ENCODE results near the gene MBP. TPM values are rescaled to one million over a fixed set of nuclear protein-coding genes. Genes with fewer than 3 reads are reported as not detected.
A peak's percentile ranks its signal among the peaks of the same experiment; 100 is the strongest.

The MBP gene
- total and polyA plus RNA-seq, 10 of the 15 experiments (the other 5 are each of a cell fraction or from before 2014, with no cell fraction given): 12.2 to 67.8 (median 42.1) TPM

DNA sequence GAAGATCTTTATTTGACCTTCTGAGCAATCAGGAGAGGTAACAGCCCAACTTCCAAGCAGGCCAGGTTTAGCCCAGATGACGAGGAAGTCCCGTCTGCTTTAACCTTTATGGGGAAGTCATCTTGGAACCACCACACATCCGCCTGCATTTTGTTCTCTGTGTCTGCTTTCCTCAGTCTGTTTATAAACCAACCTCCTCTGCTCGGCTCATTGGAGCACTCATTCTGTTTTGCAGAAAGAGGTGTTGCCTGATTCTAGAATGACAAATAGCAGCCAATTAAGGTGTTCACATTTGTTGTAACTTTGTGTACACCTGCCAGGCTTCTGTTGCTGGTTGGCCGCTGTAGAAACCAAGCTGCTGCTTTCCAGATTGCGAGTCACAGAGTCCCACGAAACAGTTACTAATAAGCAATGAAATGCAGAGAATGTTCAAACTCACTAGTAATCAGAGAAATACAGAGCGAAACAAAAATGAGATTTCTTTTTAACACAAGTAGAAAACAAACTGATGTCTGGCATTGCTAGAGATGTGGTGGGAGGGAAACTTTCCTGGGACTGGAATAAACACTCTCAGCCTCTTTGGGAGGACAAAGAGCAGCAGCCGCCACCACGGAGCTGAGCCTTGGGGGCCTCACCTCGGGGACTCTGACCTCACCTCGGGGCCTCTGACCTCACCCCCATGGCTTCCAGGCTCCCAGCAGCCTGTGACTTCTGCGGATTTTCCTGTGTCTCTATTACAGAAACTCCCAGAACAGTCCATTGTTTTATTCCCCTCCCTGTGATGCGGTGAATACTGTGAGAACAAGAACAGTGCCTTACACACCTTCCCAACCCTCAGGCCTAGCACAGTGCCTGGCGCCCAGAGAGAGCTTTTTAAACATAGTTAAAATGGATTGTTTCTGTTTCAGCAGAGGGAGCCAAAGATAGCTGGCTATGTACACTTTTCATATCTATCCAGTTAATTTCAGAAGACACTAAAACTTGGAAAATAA, 64.0 kb downstream of the MBP start (continued):
- peak; percentile 56; the same call in 1 of the 2 replicates for TF ChIP-seq POLR2A (IDR thresholded peaks at IDR 0.05; ENCODE audit: low read depth, low read length)
- TF ChIP-seq NFXL1 (IDR thresholded peaks at IDR 0.05; ENCODE audit: borderline replicate concordance): no peak
- TF ChIP-seq SMAD5 (IDR thresholded peaks at IDR 0.05; ENCODE audit: low read depth): peak; percentile 30; the same call in 1 of the 2 replicates
- no peak for TF ChIP-seq SMARCA5 (IDR thresholded peaks at IDR 0.05)
- TF ChIP-seq, protein P1, sequence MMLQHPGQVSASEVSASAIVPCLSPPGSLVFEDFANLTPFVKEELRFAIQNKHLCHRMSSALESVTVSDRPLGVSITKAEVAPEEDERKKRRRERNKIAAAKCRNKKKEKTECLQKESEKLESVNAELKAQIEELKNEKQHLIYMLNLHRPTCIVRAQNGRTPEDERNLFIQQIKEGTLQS (IDR thresholded peaks at IDR 0.05; ENCODE audit: borderline replicate concordance, extremely low read depth, low read depth, low read length): no peak
- TF ChIP-seq FOXM1 (IDR thresholded peaks at IDR 0.05; ENCODE audit: low read depth, low read length): 0 out of 2 replicates have a peak, but pooled peaks have one; percentile 24
- TF ChIP-seq, protein P2, sequence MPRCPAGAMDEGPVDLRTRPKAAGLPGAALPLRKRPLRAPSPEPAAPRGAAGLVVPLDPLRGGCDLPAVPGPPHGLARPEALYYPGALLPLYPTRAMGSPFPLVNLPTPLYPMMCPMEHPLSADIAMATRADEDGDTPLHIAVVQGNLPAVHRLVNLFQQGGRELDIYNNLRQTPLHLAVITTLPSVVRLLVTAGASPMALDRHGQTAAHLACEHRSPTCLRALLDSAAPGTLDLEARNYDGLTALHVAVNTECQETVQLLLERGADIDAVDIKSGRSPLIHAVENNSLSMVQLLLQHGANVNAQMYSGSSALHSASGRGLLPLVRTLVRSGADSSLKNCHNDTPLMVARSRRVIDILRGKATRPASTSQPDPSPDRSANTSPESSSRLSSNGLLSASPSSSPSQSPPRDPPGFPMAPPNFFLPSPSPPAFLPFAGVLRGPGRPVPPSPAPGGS (IDR thresholded peaks at IDR 0.05; ENCODE audit: borderline replicate concordance, insufficient read depth, low read depth, low read length, poor library complexity, severe bottlenecking): peak; percentile 36
- no peak for TF ChIP-seq CHD1 (IDR thresholded peaks at IDR 0.05; ENCODE audit: low read depth, low read length)
- 0 out of 2 replicates have a peak, but pooled peaks have one; percentile 4 for TF ChIP-seq RUNX3 (IDR thresholded peaks at IDR 0.05; ENCODE audit: low read length)
- TF ChIP-seq, protein P3, sequence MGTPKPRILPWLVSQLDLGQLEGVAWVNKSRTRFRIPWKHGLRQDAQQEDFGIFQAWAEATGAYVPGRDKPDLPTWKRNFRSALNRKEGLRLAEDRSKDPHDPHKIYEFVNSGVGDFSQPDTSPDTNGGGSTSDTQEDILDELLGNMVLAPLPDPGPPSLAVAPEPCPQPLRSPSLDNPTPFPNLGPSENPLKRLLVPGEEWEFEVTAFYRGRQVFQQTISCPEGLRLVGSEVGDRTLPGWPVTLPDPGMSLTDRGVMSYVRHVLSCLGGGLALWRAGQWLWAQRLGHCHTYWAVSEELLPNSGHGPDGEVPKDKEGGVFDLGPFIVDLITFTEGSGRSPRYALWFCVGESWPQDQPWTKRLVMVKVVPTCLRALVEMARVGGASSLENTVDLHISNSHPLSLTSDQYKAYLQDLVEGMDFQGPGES (IDR thresholded peaks at IDR 0.05): no peak
- TF ChIP-seq NRF1 (conservative IDR thresholded peaks at IDR 0.05; ENCODE audit: low read depth, low read length): no peak
- TF ChIP-seq YY1 (IDR thresholded peaks at IDR 0.05; ENCODE audit: low read depth, low read length): peak; percentile 70; the same call in 1 of the 2 replicates
- no peak for TF ChIP-seq ZBTB33 (IDR thresholded peaks at IDR 0.05)
- no peak for TF ChIP-seq TBL1XR1 (IDR thresholded peaks at IDR 0.05; ENCODE audit: low read depth, low read length)
- no peak for TF ChIP-seq TCF3 (IDR thresholded peaks at IDR 0.05; ENCODE audit: borderline replicate concordance, insufficient read depth, low read depth, low read length)
- TF ChIP-seq IKZF2 (IDR thresholded peaks at IDR 0.05): no peak
- TF ChIP-seq, protein P4, sequence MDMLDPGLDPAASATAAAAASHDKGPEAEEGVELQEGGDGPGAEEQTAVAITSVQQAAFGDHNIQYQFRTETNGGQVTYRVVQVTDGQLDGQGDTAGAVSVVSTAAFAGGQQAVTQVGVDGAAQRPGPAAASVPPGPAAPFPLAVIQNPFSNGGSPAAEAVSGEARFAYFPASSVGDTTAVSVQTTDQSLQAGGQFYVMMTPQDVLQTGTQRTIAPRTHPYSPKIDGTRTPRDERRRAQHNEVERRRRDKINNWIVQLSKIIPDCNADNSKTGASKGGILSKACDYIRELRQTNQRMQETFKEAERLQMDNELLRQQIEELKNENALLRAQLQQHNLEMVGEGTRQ (IDR thresholded peaks at IDR 0.05; ENCODE audit: borderline replicate concordance, low read depth, low read length): no peak
- TF ChIP-seq SMAD1 (IDR thresholded peaks at IDR 0.05; ENCODE audit: low read depth, partially characterized antibody): no peak

Measured in GM12878 (cell line).